Measurements from ENCODE around the gene MYBPH.

Gene MYBPH

GRCh38 chr1:203148579-203148978, 27.0 kb downstream of the MYBPH start:
- no peak for DNase-seq (ENCODE audit: low read depth)

DNA sequence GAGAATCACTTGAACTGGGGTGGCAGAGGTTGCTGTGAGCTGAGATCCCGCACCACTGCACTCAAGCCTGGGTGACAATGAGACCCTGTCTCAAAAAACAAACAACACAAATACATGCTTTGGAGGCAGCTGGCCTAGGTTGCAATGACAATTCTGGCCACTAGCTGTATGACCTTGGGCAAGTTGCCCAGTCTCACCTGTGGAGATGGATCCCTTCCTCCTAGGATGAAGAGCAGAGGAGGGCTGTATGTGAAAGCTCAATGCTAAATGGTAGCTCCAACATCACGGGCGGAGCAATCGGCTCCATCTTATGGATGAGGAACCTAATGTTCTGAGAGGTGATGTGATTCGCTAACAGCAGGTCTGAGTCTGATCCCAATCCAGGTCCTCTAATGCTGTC, 27.5 kb downstream of the MYBPH start:
- DNase-seq (ENCODE audit: low read depth): no peak

- DNase-seq (ENCODE audit: low read depth): no peak
Observed at GRCh38 chr1:203147376-203147775, 28.2 kb downstream of the MYBPH start.

DNA sequence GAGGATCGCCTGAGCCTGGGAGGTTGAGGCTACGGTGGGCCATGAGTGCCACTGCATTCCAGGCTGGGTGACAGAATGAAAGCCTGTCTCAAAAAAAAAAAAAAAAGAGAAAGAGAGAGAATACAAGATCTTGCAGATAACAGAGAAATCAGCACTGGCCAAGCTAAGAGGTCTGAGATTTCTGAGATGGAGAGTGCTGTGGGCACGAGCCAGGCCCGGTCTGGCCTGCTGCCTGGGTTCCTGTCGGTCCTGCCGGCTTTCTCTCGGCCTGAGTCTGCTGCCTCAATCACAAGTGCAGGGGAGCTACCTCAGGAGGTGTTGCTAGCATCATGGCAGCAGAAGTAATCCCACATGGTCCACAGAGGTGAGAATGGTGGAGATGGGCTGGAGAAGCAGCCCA, 29.1 kb downstream of the MYBPH start:
- no peak for DNase-seq (ENCODE audit: low read depth)

GRCh38 chr1:203146042-203146369, 29.6 kb downstream of the MYBPH start:
- DNase-seq (ENCODE audit: low read depth): no peak

- DNase-seq (ENCODE audit: low read depth): no peak
Observed at GRCh38 chr1:203145321-203146041, 30.1 kb downstream of the MYBPH start.

DNA sequence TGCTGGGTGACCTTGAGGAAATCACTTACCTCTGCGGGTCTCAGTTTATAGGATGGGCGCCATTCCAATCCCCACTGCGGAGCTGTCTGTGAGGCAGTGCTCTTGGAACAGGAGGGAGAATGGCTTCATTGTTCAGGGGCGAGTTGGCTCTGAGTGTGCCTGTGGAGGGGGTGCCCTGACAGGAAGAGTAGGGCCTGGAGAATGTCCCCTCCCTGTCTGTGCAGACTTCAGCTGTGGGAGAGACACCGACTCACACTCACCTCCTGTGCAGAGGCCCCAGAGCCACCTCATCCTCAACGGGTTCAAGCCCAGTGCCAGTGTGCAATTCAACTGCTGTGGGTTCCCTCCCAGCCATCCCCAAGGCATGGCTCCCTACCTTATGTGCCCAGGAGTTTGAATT, 31.0 kb downstream of the MYBPH start:
- no peak for DNase-seq (ENCODE audit: low read depth)

DNA sequence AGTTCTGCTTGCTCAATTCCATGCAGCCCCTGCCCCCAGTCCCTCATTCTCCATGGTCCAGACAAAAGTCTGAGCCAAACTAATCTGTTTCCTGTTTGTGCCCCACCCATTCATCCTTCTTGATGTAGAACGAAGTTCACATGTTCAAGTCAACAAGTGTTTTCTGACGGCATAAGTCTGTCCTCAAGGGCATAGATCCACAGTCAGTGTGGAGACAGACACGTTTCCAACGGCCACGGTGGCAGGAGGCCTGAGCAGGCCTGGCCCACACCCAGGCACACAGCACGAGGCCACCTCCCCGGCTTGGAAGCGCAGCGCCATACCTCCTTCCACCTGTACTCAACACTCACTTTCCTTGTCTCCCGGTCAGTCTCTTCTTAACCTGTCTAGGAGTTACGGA, 32.0 kb downstream of the MYBPH start:
- no peak for DNase-seq (ENCODE audit: low read depth)

- DNase-seq (ENCODE audit: low read depth): no peak
Observed at GRCh38 chr1:203142684-203143408, 32.8 kb downstream of the MYBPH start.

DNA sequence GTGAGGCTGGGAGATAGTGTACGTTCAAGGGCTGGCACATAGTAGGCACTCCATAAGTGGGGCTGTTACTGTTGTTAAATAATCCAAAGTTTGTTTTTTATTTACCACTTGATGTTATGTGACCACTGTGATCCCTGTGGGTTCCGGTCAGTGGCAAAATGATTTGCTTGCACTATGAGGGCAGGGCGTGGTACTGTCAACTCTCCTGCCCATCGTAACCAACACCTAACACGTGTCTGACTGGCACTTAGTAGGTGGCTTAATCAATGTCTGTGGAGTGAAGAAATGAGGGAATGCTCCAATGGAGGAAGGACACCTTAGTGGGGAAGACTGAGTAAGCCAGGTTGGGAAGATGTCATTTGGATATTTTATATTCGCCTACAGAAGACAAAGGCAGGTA, 33.5 kb downstream of the MYBPH start:
- no peak for DNase-seq (ENCODE audit: low read depth)

DNA sequence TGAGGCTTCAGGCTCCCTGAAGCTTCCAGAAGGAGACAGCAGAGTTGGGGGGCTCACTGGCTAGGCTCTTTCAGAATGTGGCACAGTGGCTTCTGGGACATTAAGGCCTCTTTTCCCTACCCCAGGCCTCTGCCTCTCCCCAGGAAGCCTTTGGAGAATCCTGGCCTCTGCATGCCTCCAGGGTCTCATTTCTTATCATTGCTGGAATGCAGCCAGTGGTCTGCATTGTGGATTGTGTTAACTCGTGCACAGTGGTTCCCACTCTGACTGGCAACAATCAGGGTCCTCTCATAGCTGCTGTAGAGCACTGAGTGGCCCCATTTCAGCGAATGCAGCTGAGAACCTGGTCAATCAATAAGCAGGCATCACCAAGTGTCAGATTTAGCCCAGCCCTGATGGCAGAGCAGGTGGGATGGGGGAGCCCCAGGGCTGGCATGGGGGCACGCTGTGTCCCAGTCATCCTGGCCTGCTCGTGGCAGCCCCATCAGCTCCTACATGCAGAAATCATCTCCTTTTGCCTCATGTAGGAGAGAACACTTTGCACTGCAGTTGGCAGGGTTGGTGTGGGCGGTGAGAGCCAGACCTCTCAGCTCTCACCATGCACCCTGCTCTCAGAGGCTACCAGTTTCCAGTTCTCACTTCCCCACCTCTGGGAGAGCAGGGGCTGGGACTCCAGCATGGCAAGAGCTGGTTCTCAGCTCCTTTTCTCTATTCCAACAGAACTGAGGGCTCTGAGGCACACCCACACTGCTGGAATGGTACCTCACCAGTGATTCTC, 34.7 kb downstream of the MYBPH start:
- DNase-seq (ENCODE audit: low read depth): no peak

DNA sequence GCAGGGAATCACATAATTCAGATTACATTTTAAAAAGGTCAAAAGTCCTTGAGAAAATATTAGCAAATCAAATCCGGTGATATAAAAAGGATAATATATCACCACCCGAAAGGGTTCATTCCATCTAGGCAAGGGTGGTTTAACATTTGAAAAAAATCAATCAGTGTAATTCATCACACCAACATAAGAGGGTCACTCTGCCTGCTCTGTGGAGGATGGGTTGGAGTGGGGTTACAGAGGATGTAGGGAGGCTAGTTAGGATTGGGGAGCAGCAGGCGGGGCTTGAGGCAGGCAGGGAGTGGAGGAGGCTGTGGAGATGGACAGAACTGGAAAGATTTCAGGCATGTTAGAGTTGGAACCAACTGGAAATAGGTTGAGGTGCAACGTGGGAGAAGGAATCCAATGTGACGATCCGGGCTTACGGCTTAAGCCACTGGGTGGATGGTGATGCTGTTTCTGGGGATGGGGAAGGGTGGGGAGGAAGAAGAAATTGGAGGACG, 35.6 kb downstream of the MYBPH start:
- DNase-seq (ENCODE audit: low read depth): no peak

GRCh38 chr1:203138066-203138465, 37.6 kb downstream of the MYBPH start:
- DNase-seq (ENCODE audit: low read depth): no peak

DNA sequence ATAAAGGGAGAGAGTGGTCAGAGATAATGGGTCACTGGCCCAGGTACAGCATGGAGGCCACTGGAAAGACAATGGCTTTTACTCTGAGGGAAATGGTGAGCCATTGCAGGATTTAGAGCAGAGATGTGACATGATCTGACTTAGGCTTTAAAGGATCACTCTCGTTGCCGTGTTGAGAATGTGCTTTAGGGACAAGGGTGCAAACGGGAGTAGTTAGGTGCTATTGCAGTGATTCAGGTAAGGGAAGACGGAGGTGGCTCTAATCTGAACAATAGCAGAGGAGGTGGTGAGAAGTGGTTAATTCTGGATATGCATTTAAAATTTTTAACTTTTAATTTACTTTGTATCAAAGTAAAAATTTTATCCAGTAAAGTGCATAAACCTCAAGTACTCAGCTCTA, 38.3 kb downstream of the MYBPH start:
- no peak for DNase-seq (ENCODE audit: low read depth)

DNA sequence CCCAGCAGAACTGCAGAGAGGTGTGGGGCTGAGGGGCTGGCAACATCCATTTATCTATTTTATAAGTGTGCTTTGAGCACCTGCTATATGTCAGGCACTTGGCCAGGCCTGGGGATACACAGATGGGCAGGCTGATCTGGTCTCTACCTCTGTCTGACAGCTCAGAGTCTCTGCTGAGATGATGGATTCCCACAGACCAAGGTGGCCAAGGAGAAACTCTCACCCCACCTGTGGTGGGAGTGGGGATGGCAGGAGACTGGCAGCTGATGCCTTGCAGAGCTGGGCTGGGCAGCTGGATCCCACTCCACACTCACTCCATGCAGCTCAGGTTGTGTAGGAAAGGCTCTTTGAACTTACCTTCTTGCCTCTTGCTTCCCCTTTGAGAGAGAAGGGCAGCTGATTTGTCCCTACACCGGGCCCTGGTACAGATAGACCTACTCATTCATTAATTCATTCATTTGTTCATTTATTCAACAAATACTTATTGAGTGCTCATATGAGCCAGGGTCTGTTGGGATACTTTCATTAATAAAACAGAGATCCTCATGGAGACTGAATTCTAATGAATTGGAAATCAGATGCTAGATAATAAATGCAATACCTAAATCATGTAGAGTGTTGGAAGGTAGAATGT, 39.1 kb downstream of the MYBPH start:
- DNase-seq (ENCODE audit: low read depth): no peak

DNA sequence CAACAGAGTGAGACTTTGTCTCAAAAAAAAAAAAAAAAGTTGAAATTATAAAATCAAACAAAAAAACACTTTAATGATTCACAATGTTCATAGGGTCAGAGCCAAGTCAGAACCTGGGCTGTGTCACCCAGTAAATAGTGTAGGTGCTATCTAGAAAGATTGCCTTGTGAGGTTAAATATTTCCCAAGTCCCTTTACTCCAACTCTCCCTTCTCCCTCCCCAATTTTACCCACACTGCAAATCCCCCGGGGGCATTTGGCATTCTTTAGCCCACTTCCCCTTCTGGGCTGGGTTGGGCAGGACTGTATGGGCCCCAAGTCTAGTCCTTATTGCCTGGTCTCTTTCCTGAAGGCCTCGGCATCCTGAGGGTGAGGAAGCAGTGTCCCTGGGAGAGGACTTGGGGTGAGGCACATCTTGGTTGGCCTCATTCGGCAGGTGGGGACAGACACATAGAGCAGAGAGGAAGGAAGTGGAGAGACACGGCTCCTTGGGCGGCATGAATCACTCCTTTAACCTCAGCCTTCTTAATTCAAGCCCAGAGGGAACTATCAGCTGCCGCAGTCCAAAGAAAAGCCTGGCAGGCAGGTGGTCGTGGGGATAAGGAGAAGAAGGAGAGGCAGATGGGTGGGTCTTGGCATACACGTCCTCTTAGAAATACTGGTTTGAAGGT, 39.9 kb downstream of the MYBPH start:
- no peak for DNase-seq (ENCODE audit: low read depth)

DNA sequence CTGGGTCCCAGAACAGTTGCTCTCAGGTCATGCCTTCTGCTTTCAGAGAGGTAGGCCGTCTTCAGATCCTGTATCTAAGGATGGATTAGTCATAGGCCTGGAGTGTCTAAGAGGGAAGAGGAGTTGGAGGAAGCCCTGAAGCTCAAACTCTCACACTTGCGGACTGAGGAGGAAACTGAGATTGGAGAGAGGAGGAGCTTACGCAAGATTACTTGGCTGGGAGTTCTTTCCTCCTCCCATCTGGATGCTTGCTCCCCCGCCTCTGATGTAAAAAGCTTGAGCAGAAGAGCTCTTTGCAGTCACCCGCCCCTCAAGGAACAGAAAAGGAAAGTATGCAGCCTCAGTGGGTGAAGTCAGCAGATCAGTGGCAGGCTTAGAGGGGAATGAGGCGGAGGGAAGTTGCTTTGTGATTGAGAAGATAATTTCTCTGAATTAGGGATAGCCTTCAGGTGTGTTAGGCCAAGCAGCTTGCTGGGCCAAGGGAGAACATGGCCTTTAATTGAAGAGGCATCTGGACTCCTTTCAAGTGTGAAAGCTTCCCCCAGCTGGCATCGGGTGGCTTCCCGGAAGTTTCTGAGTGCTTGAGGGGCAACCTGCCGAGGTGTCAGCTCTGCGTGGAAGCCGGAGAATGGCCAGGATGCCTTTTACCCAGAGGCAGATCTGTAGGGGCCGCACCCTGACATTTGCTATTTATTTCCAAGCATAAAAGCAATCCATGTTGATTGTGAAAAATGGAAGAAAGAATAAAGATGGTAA, 41.5 kb downstream of the MYBPH start:
- no peak for DNase-seq (ENCODE audit: low read depth)

GRCh38 chr1:203131548-203132200, 44.0 kb downstream of the MYBPH start:
- no peak for DNase-seq (ENCODE audit: low read depth)

GRCh38 chr1:203130358-203130985, 45.2 kb downstream of the MYBPH start:
- no peak for DNase-seq (ENCODE audit: low read depth)

All from stimulated activated CD8-positive, alpha-beta memory T cell treated with anti-CD3 and anti-CD28 coated beads, Interleukin-15, amount 100 ng/mL, for 24 hours (primary cell).